IMR-90 (cell line): ENCODE results near the gene FMN1.

Experiments used
- CTCF ChIP-seq: conservative IDR thresholded peaks from 2 replicates; pipeline ENCODE4 v1.5.1; 2012; ENCODE audit warnings: mild to moderate bottlenecking, low read depth, low read length, improper control_type of control experiment
- FOS ChIP-seq: fragments of 150-350 bp; IDR thresholded peaks from 2 replicates; pipeline ENCODE4 v1.6.1; 2016; ENCODE audit warnings: low read depth, low read length
- SMC3 ChIP-seq: fragments of 150-350 bp; IDR thresholded peaks from 2 replicates; pipeline ENCODE4 v1.6.1; 2016; ENCODE audit warnings: low read depth, mild to moderate bottlenecking, antibody characterized with exemption, low read length, moderate library complexity

- no peak for TF ChIP-seq SMC3
- no peak for TF ChIP-seq FOS
- no peak for TF ChIP-seq CTCF
Observed at GRCh38 chr15:33027306-33028035, 167.0 kb downstream of the FMN1 start.
